Skeletal muscle cell (primary cell): Measurements from ENCODE around the gene FCRL1.
A peak's percentile ranks its signal among the peaks of the same experiment; 100 is the strongest.

Experiments
- DNase-seq: peaks from one replicate; pipeline ENCODE4 v3.0.0-alpha.2; 2010; ENCODE audit warnings: low read depth
- H3K4me3 ChIP-seq: 2 replicates; pipeline ENCODE4 v1.5.1; 2011; ENCODE audit warnings: low read depth, mild to moderate bottlenecking, control low read depth, low read length, moderate library complexity

Gene FCRL1, protein sequence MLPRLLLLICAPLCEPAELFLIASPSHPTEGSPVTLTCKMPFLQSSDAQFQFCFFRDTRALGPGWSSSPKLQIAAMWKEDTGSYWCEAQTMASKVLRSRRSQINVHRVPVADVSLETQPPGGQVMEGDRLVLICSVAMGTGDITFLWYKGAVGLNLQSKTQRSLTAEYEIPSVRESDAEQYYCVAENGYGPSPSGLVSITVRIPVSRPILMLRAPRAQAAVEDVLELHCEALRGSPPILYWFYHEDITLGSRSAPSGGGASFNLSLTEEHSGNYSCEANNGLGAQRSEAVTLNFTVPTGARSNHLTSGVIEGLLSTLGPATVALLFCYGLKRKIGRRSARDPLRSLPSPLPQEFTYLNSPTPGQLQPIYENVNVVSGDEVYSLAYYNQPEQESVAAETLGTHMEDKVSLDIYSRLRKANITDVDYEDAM

DNA sequence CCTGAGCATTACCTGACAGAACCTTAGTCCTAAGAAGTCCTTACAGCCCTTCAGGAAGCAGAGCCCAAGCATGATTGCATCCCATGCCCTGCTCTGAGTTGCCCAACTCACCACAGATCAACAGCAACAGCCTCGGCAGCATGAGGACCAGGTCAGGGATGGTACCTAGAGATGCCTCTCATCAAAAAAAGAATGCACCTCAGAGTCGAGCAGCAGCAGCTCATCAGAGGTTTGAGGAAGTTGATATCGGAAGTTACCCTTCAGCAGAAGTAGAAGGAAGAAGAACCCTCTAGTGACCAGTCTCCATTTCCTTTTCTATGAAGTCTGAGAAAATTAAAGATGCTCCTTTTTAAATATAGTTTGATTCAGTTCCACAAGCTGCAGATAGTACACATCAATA, at the start of gene FCRL1:
Gene FCRL1 (minus strand): TSS at position 225 of the 400 bp plus-strand sequence. CDS start 83 bp downstream, at position 142.
- no peak for DNase-seq
- no peak within 1 kb of the TSS for H3K4me3 ChIP-seq

DNA sequence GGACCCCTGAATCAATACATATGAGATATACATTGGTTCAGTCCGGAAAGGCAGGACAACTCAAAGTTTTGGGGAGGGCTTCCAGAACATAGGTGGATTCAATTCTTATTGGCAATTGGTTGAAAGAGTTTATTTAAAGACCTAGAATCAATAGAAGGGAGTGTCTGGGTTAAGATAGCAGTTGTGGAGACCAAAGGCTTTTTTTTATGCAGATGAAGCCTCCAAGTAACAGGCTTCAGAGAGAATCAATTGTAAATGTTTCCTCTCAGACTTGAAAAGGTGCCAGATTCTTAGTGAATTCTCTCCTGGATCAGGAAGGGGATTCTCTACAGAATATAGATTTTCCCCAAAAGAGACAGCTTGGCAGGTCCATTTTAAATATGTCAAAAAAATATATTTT, 48.7 kb upstream of the FCRL1 start:
- no peak for DNase-seq
- no peak overlapping the region for H3K4me3 ChIP-seq

DNA sequence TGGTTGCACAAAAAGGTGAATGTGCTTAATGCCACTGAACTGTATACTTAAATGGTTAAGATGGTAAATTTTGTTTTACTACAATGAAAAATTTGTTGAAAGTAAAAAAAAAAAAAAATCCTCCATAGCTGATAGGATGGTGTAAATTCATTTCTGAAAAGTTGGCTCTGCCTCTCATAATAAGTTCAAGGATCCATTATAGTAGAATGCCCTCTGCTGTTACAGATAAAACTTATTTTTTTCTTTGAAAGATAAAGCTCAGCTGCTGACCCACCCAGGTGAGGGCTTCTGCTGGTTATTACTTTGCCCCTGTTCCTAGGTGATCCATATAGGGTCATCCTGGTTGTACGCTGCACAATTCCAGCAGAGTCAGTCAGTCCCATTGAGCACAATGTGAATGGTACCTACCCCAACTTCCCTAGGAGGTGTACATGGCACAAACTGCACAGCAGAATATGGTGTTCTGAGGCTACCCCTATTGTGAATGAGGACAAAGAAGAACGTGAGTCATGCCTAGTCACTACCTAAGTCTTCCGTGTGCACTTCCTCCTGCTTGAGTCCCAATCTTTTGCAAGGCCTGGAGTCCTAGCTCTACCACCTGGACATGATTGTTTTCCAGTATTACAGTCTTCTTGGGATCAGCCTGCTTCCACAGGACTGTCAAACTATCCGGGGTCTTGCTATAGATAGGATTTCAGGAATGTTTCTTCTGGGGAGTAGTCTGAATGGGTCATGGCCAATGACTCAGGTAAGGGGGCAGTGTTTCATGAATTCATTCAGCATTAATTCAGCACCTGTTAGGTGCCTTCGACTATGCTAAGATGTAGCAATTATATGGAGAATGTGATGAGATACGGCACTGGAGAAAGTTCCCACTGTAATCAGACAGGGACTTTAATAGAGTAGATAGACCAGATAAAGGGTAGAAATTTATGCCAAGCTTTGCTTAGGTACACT, 42.5 kb upstream of the FCRL1 start:
- DNase-seq: no peak

DNA sequence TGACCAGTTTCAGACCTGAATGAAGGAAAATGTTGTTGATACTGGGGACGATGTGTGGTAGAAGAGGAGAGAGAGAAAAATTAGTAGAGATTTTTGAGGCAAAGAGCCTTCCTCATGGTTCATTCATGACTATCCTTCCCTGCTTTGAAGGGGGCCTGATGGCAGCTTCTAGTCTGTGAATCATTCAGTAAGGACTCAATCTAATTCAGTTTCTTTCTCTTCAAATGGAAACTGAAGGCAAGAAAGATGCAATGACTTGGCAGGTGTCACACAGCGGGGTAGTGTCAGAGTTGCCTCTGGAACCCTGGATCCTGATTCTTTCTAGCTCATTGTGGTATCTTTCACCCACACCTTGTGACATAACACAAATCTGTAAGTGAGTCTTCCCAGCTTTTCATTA, 36.6 kb upstream of the FCRL1 start:
- DNase-seq: no peak
- no peak overlapping the region for H3K4me3 ChIP-seq

More for the DNA sequence above, 42.5 kb upstream of the FCRL1 start:
- no peak overlapping the region for H3K4me3 ChIP-seq

DNA sequence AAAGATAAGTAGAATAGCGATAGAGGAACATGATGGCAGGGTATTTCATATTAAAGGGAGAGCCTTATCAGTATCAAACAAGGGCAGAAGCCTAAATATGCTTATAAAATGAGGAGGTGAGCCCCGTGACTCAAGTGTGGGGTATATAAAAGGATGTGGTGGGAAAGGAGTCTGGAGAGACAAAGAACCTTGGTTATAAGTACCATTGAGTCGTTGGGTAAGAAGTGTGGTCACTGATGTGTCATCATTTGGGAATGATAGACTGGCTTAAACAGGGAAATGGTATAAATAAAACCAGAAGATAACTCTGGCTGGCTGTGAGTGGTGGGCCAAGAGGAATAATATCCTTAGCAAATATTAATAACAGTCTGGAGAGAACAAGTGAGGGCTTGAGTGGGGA, 32.6 kb upstream of the FCRL1 start:
- H3K4me3 ChIP-seq: no peak overlapping the region
- DNase-seq: peak; percentile 5

DNA sequence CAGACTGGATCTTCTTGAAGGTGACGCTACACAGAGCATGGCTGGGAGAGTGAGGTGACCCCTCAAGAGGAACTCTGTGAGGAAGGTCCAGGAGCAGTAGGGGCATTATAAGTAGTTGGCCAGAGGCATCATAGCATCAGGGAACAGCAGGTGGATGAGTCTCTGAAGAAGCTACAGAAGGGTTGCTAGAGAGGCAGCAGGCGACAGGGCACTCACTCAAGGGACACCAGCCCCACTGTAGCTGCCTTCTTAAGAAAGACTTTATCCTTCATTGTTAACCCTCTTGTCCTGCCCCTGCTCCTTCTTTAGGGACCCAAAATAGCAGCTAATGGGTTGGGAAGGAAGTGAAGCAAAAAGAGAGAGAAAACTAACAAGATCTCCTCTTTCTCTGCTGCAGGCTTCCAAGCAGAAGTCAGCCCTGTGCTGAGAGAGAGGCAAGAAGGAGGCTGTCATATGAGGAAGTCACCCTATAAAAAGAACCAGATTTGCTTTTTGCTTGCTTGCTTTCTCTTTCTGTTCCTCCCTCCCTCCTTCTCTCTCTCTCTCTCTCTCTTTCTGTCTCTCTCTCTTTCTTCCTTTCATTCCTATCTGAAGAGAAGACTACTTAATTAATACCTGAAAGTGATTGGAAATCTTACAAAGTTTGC, 29.4 kb upstream of the FCRL1 start:
- no peak for DNase-seq
- no peak overlapping the region for H3K4me3 ChIP-seq

DNA sequence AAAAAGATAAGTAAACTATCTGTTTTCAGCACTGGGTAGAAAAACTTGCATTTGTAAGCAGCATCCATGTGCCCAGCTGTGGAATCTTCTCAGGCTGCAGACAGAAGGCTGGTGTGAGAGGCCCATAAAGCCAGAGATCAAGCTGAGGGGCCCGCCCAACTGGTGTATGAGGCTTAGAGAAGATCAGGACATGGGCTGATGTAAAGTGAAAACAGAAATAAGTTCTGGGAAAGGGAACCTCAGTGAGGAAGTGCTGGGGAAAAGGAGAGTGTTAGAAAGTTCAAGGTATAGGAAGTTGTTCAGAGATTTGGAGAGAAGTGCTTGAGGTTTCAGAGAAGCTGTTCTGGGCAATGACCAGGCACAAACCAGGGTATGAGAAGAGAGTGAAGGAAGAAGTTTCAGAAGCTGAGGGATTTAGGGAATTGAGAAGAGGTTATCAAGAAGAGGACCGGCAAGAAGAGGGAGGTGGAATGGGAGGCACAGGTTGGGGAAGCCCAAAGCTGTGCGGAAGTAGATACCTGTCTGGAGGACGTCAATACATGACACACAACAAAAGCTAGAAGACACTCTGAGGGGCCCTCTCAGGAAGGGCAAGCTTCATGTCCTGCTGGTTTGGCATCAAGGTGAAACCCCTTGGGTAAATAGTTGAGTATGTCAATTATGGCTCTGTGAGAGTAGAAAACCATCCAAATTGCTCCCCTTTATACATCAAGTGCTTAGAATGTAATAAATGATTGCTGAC, 24.3 kb upstream of the FCRL1 start:
- no peak for DNase-seq
- H3K4me3 ChIP-seq: no peak overlapping the region

DNA sequence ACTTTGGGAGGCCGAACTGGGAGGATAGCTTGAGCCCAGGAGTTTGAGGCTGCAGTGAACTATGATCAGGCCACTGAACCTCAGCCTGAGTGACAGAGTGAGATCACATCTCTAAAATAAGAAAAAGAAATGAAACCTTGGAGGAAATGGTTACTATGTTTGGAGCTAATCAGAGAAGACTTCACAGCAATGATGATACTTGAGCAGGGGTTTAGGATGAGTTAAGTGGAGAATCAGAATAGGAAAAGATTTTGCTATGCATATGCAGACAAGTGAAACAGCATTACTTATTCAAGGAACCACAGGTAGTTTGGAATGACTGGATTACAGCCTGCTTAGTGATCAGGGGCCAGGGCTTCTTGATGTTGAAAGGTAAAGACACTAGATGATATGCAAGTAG, 23.0 kb upstream of the FCRL1 start:
- no peak overlapping the region for H3K4me3 ChIP-seq

DNA sequence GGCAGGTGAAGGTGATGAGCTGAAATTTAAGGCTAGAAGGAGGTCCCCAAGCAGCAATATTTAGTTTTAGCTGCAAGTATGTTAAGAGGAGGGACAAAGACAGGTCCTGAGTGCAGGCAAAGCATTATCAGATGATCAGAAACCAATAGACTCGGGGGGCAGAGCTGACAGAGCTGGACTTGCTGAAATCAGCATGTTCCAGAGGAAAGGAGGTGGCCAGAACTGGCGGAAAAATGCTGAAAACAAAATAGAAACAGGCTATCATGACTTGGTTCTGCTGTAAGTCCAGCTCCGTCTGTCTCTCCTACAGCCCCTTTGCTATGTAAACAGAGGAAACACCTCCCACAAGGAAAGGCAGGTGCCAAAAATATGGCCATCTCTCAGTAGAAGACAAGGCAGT, 21.8 kb upstream of the FCRL1 start, which contains the start of gene CD5L:
Gene CD5L (minus strand): TSS at position 101 of the 400 bp plus-strand sequence. CDS start 107 bp downstream, outside the sequence.
- no peak for DNase-seq
- H3K4me3 ChIP-seq: no peak within 1 kb of the TSS

More for the DNA sequence above, 23.0 kb upstream of the FCRL1 start:
- DNase-seq: no peak

DNA sequence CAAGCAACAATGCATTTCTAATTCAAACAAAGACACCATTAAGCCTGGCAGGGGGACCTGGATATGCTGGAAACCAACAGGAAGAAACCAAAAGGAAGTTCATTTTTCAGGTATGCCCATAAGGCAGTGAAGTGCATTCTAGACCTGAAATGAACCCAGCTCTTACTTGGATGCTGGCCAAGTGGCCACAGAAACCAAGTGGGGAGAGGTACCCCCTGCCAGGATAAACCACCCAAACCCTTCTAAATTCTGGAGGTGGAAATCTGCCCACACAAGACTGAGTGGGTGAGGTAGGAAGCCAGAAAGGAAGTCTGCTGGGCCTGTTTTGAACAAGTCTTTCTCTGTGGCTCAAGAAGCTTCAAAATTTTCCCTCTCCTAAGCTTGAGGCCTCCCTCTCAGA, 19.0 kb upstream of the FCRL1 start:
- no peak overlapping the region for H3K4me3 ChIP-seq
- no peak for DNase-seq

DNA sequence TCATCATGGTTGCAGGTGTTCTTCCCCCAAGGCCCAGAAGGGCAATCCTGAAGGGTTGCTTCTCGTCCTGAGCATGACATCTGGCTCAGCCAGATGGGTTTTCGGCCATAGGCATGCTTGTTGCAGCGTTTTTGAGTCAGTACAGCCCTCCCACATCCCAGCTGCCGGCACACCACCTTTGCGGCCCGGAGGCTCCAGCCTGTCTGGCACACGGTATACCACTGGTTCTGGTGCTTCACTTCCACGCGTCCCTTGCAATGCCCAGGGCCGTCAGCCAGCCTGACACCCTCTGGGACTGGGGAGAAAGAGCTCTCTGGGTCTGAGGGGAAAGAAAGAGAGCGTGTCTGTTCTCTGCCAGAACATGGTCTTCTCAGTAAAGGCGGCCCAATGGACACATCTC, 14.5 kb upstream of the FCRL1 start:
- H3K4me3 ChIP-seq: no peak overlapping the region
- DNase-seq: no peak

DNA sequence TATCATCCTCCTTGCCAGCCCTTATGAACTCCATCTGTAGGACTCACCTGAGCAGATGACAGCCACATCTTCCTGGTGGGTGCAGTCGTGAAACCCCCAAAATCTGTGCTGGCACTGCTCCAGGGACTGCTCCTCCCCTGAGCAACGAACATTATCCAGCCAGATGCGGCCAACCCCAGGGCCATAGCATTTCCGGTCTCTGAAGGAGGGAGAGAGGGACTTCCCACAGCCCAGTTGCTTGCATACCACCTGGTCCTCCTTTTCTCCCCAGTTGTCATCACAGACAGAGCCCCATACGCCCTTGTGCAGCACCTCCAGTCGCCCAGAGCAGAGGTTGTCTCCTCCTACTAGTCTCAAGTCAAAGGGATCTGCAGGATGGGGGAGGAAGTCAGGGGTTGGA, 13.2 kb upstream of the FCRL1 start:
- DNase-seq: no peak
- no peak overlapping the region for H3K4me3 ChIP-seq

DNA sequence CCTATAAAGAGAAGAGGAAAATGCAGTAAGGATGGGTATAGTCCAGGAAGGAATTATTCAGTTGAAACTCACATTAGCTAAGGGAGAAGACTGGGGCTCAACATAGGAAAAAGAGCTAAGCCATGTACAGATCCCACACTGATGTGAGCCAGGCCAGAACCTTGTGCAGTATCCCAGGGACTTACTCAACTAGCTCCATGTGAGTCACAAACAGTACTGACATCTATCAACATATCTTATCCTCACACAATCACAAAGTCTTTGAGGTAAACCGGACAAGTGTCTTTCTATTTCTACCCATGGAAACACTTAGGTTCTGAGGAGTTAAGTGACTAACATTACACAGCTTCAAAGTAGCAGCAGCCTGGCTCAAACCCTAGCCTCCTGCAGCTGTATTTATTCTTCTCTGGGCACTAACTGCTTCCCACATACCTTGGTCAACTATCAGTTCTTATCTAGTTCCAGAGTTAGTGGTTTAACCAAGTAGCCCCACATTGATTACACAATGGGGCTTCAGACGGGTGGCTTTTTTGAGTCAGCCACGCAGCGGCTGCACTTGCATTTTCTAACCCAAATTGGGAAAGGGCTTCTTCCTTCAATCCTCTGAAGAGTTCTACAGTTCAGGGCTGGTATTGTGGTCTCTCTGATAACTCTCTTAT, 12.2 kb upstream of the FCRL1 start:
- no peak overlapping the region for H3K4me3 ChIP-seq
- DNase-seq: no peak

DNA sequence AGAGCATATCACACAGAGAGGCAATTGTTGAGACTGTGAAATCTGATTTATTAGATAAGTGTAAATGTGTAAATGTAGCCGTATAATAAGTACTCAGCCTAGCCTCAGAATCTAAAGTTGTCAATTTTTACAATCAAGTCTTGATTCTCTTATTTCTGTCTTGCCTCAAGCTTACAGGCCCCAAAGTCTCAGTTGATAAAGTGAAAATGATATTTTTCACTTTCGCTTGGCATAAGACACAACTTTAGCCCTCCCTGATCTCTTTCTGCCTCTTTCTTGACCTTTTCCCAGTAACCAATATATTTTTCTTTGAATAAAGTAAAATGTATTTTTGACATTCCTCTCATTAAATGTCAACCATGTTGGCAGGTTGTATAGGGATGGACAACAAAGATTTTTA, 11.0 kb upstream of the FCRL1 start:
- H3K4me3 ChIP-seq: no peak overlapping the region
- no peak for DNase-seq

DNA sequence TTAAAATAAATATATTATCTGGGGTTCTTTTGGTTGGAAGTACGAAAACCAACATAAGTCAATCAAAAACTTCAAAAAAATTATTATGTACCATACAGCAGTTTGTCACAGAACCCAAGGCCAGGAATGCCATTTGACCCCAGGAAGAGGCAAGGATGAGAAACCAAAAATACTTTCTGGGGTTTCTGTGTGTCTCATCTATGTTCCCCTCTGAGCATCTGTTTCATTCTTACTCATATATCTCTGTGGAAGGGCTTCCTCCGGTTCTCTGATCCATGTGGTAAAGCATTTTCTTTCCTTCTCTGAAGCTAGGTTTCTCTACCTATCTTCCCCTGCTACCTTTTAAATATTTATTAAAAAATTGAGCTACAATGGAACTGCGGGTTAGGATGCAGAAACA, 9.8 kb upstream of the FCRL1 start:
- no peak overlapping the region for H3K4me3 ChIP-seq
- no peak for DNase-seq

DNA sequence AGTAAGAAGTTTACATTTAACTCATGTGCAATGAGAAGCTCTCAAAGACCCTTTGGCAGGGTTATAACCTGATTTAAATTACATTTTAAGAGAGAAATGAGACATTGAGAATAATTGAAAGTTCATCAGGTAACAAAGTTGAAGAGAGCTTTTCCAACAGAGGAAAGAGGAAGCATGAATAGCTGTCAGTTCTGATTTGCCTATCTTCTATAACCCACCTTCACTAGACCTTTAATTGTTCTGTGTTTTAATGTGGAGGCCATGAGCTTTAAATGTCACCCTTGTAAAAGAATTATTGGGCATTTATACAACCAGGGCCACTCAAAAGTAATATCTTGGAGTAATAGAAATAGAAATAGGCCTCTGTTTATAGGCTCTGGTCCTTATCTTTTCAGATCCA, 9.3 kb upstream of the FCRL1 start:
- H3K4me3 ChIP-seq: no peak overlapping the region
- DNase-seq: no peak

DNA sequence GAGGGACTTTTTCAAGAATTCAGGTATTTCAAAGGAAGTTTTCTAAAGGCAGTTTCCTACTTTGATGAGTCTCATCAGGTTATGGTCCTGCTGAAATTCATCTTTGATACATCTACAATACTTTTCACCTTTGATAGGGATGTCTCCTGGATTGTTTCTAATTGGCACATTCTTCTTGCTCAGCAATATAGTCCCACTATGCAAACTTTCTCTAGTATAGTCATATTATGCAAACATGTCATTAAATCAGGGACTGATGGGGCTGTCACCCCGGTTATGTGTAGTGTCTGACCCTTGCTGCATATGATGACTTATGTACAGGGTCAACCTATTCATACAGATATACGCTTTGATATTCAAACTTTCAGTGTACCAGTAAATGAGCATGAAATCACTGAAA, 379 bp upstream of the FCRL1 start:
- H3K4me3 ChIP-seq: no peak overlapping the region
- no peak for DNase-seq

DNA sequence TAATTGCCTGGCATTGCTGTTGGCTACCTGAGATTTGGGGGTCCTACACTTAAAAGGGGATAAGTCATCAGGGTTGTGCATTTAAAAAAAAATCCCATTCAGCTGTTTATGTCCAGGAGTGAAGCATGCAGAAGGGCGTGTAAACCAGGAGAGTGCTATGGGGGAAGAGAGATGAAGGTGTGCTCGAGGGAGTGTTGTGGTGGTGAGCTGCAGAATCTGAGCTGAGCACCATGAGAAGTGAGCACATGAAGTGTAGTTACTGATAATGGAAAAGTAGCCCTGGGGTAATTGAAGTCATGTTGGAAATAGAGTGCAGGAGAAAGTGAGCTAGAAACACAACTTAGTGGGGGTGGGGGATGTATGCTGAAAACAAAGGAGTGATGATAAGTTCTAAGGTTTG, 705 bp downstream of the FCRL1 start:
- DNase-seq: no peak

DNA sequence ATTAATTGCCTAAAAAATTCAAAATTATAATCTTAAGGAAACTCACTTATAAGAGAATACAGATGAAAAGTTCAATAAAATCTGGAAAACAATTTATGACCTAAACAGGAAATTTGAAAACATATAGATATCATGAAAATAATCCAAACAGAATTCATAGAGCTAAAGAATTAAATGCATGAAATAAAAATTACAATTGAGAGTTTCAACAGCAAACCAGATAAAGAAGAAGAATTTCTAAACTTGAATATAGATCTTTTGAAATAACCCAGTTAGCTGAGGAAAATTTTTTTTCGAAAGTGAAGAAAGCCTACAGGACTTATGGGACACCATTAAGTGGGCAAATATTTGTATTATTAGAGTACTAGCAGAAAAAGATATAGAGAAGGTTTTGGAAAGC, 6.7 kb downstream of the FCRL1 start:
- no peak for DNase-seq
- no peak overlapping the region for H3K4me3 ChIP-seq

More for the DNA sequence above, 705 bp downstream of the FCRL1 start:
- no peak overlapping the region for H3K4me3 ChIP-seq
